ENCODE results near the gene DUSP16.
"Not testable (repeated sequence)": the region's sequence is repeated elsewhere in the genome, so short reads cannot be mapped to it uniquely, and the experiment has no call there.

DUSP16 gene, protein sequence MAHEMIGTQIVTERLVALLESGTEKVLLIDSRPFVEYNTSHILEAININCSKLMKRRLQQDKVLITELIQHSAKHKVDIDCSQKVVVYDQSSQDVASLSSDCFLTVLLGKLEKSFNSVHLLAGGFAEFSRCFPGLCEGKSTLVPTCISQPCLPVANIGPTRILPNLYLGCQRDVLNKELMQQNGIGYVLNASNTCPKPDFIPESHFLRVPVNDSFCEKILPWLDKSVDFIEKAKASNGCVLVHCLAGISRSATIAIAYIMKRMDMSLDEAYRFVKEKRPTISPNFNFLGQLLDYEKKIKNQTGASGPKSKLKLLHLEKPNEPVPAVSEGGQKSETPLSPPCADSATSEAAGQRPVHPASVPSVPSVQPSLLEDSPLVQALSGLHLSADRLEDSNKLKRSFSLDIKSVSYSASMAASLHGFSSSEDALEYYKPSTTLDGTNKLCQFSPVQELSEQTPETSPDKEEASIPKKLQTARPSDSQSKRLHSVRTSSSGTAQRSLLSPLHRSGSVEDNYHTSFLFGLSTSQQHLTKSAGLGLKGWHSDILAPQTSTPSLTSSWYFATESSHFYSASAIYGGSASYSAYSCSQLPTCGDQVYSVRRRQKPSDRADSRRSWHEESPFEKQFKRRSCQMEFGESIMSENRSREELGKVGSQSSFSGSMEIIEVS

DNA sequence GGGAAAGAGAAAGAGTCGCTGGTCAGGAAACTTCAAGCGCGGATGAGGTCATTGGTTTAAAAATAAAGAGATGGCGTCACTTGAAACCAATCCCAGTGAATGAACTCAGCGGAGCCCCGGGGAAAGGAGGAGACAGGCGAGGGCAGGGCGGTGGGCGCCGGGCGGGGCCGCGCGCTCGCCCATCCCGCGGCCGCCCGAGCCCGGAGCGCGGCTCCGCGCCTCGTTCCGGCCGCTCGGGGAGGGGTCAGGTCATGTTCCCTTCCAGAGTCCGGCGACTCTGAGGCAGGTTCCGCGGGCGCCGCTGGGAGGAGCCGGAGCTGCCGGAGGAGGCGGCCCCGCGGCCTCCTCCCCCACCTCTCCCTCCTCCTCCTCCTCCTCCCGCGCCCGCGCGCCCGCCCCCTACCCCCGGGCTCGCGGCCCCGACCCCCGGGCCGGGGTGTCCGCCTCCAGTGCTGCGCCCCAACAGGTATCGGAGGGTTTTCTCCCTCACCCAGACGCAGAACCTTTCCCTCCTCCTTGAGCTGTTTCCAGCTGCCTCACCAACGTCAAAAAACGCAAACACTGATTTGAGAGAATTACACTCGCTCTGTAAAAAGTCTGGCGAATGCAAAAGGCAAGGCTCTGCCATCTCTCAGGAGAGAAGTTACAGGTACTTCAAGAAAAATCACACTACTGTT is at the start of gene DUSP16:
Gene DUSP16 (minus strand): TSS at position 279 of the 677 bp plus-strand sequence. CDS start 41,765 bp downstream, outside the sequence.
- Mint-ChIP-seq H3K27me3 (peaks cover 3% of the 10 kb centered on the region), H3K4me1 (peaks cover 46% of the 10 kb centered on the region), H3K36me3 (peaks cover 18% of the 10 kb centered on the region), H3K9me3 (peaks cover 7% of the 10 kb centered on the region), H3K27ac (peak within 1 kb of the TSS; percentile 96), H3K4me3 (peak within 1 kb of the TSS; percentile 83)
- peak; percentile 88 for DNase-seq
- CTCF ChIA-PET: interaction anchor here (0.7 to 2.8 kb wide), 13 partner anchors 8 to 185 kb away, joined by 3 to 45 read pairs (median 5); no protein-coding TSS in a partner anchor

DNA sequence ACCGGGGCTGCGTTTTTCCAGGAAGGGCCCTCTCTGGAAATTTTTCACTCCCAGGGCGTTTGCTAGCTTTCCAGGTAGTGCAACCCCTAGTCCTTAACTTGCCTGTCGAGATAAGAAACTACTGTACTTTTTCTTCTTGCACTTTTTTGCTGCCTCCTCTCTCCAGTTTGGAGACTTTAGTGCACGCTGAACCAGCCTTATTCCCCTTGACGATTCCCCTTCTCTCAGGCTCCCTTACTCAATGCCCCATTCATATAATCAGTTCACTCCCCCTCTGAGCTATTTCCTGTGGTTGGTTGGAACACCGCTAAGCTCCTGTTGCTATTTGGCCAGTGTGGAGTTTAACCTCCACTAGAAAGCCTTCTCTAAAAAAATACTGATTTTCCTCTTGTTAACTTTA is 49.7 kb upstream of the DUSP16 start:
- Mint-ChIP-seq H3K9me3 (no peaks in the 10 kb centered on the region), H3K27me3 (no peaks in the 10 kb centered on the region), H3K36me3 (peaks cover 22% of the 10 kb centered on the region), H3K4me1 (peaks cover 58% of the 10 kb centered on the region), H3K27ac (peak overlapping the region; percentile 87), H3K4me3 (peak overlapping the region; percentile 80)
- peak; percentile 32 for DNase-seq
- CTCF ChIA-PET: interaction anchor here (0.8 to 1.2 kb wide), 2 partner anchors 49 to 83 kb away, joined by 4 to 5 read pairs; partner anchors contain the start of genes DUSP16 and GPR19

DNA sequence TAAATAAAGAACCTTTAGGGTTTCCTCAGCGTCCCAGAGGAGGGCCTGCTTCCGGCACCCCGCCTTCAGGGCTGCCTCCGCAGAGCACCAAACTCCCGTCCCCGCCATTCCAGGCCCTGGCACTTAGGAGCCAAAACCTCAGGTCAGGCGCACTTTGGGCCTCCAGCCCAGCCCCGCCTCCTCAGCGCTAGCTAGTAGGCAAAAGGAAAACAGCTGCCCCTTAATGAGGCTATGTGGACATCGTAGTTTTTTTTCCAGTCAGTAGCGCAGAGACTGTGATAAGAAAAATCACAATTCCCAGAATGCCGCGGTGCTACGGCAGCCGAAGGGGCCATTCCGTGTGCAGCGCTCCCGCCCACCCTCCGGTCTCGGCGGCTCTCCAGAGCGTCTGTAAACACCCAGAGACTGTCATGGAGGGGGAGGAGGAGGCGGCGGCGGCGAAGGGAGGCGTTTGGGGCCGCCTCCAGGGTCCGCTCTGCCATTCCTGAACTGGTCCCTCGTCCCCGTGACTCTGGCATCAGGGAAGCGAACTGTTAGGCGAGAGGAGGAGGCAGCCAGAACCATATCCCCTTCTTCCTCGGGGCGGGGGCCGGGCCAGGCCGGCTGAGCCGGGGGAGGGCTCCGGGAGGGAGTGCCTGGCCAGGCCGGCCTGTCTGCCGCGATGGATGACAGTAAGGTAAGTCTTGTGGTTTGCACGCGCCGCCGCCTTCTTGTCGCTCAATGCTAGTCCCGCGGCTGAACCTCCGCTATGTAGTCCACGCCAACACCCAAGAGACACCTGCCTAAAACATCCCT is 49.0 kb upstream of the DUSP16 start, which contains the start of gene CREBL2:
Gene CREBL2 (plus strand): TSS at position 365 of the 795 bp plus-strand sequence. CDS start 297 bp downstream, at position 662.
- Mint-ChIP-seq H3K27me3 (no peaks in the 10 kb centered on the region), H3K4me3 (peak within 1 kb of the TSS; percentile 80), H3K4me1 (peaks cover 58% of the 10 kb centered on the region), H3K9me3 (no peaks in the 10 kb centered on the region), H3K36me3 (peaks cover 20% of the 10 kb centered on the region), H3K27ac (peak within 1 kb of the TSS; percentile 87)
- CTCF ChIA-PET: interaction anchor here (0.7 to 0.8 kb wide), 2 partner anchors 84 to 136 kb away, joined by 3 to 4 read pairs; partner anchors contain the start of gene GPR19
- peak; percentile 88 for DNase-seq

DNA sequence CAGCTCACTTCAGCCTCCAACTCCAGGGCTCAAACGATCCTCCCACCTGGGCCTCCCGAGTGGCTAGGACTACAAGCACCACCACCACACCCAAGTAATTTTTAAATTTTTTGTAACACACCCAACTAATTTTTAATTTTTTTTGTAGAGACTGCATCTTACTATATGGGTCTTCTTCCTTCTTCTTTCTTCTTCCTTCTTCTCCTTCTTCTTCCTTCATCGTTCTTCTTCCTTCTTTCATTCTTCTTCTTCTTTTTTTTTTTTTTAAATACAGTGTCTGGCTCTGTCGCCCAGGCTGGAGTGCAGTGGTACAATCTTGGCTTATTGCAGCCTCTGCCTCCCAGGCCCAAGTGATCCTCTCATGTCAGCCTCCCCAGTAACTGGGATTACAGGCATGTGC is 48.0 kb upstream of the DUSP16 start:
- H3K36me3 Mint-ChIP-seq: peaks cover 14% of the 10 kb centered on the region
- no peaks in the 10 kb centered on the region for H3K27me3 Mint-ChIP-seq
- peak overlapping the region; percentile 80 for H3K4me3 Mint-ChIP-seq
- H3K4me1 Mint-ChIP-seq: peaks cover 50% of the 10 kb centered on the region
- no peaks in the 10 kb centered on the region for H3K9me3 Mint-ChIP-seq
- H3K27ac Mint-ChIP-seq: peak overlapping the region; percentile 87
- CTCF ChIA-PET: interaction anchor here (3.3 kb wide), 1 partner anchor 234 kb away, joined by 24 read pairs; no protein-coding TSS in a partner anchor
- no peak for DNase-seq

DNA sequence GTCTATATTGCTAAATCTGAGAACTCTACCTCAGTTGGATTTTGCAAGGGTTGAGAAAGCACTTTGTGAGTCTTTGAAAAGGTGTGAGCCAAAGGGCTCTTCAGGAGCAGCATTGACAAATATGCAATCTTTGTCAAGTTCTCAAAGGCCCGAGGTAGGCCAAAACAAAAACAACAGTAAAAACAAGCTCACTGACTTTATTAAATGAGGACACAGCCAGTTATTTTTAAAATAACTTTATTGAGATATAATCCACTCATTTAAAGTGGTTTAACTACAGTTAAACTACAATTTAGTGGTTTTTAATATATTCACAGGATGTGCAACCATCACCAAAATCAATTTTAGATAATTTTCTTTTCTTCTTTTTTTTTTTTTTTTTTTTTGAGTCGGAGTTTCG is 47.0 kb upstream of the DUSP16 start:
- no peak for DNase-seq
- Mint-ChIP-seq H3K27ac (no peak overlapping the region), H3K27me3 (peaks cover 6% of the 10 kb centered on the region), H3K4me1 (peaks cover 49% of the 10 kb centered on the region), H3K9me3 (no peaks in the 10 kb centered on the region), H3K36me3 (peaks cover 12% of the 10 kb centered on the region), H3K4me3 (no peak overlapping the region)
- CTCF ChIA-PET: interaction anchor here (3.3 kb wide), 1 partner anchor 233 kb away, joined by 24 read pairs; no protein-coding TSS in a partner anchor

DNA sequence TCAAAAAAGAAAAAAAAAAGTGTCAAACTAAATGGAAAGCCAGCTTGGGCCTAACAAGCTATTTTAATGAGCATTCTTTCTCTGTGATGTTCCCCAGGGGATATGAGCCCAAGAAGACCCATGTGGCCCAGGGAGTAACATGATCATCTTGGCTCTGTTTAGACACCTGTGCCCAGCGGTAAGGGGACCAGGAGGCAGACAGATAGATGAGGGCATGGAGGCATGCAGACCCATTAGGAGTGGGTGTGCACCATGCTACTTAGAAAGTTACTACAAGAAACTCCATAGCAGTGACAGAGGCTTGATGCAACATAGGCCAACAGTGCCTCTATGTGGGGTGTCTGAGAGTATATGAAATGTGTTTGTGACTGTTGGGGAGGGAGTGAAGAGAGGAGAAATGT is 45.9 kb upstream of the DUSP16 start:
- no peak overlapping the region for H3K4me3 Mint-ChIP-seq
- H3K27ac Mint-ChIP-seq: no peak overlapping the region
- H3K4me1 Mint-ChIP-seq: peaks cover 39% of the 10 kb centered on the region
- H3K36me3 Mint-ChIP-seq: peaks cover 6% of the 10 kb centered on the region
- CTCF ChIA-PET: interaction anchor here (0.6 to 3.3 kb wide), 5 partner anchors 133 to 275 kb away, joined by 3 to 24 read pairs (median 4); no protein-coding TSS in a partner anchor
- no peak for DNase-seq
- H3K27me3 Mint-ChIP-seq: peaks cover 6% of the 10 kb centered on the region
- H3K9me3 Mint-ChIP-seq: no peaks in the 10 kb centered on the region

DNA sequence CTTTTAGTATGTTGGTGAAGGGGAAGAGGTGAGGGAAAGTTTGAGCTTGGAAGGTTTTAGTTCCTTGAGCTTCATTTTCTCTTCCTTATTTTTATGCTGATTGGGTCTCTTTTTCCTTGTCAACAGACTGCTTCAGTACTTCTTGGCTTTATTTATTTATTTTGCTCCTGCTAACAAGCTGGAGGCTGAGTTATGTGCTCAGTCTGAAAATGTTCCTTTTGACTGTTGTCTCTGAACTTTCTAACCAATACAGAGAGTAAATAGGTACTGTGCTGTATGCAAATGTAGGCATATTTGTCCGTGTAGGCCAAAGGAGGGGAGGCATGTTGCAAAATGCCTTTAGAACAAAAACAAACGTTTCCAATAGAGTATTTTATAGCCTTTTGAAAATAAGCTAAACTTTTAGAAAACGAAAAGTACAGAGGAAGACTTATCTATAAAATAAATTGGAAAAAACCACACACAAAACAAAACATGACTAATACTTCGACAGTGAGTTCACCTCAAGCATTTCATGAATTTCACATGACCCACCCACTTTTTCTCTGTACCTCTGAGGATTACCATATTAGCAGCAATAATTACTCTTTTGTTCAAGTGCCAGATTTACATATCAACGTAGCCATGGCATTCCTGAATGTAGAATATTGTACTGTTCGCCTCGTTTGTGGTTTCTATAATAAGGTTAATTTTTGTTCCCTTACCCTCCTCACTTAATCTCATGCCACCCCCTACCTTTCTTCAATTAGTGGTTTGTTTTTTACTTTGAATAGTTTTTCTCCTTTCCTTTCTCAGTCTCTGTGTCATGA is 44.3 kb upstream of the DUSP16 start:
- H3K27ac Mint-ChIP-seq: no peak overlapping the region
- CTCF ChIA-PET: interaction anchor here (0.6 to 3.3 kb wide), 4 partner anchors 25 to 230 kb away, joined by 3 to 24 read pairs (median 4); no protein-coding TSS in a partner anchor

DNA sequence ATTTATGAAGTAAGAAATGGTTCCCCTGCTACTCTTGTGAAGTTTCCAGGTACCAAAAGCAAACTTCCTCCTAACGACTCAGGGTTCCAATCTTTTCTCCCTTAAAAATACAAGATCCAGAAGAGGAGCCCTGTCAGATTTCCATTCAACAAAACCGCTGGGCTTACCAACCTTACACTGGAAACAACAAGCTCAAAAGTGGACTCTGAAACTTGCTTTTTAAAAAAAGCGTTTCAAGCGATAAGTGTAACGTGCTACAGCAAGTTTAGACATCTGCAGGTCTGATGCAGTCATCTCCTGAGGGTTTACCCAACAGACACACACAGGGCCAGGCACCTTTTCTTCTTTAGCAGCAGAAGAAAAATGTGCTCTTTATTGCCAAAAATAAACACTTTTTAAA is 42.1 kb upstream of the DUSP16 start:
- peaks cover 14% of the 10 kb centered on the region for H3K27me3 Mint-ChIP-seq
- no peaks in the 10 kb centered on the region for H3K36me3 Mint-ChIP-seq
- no peaks in the 10 kb centered on the region for H3K9me3 Mint-ChIP-seq
- peaks cover 13% of the 10 kb centered on the region for H3K4me1 Mint-ChIP-seq
- no peak overlapping the region for H3K27ac Mint-ChIP-seq
- DNase-seq: no peak
- no peak overlapping the region for H3K4me3 Mint-ChIP-seq
- CTCF ChIA-PET: interaction anchor here (0.6 kb wide), 1 partner anchor 31 kb away, joined by 5 read pairs; no protein-coding TSS in a partner anchor

More for the DNA sequence above, 44.3 kb upstream of the DUSP16 start:
- no peaks in the 10 kb centered on the region for H3K9me3 Mint-ChIP-seq
- no peak for DNase-seq
- peaks cover 26% of the 10 kb centered on the region for H3K4me1 Mint-ChIP-seq
- peaks cover 6% of the 10 kb centered on the region for H3K27me3 Mint-ChIP-seq
- H3K36me3 Mint-ChIP-seq: no peaks in the 10 kb centered on the region
- H3K4me3 Mint-ChIP-seq: no peak overlapping the region

DNA sequence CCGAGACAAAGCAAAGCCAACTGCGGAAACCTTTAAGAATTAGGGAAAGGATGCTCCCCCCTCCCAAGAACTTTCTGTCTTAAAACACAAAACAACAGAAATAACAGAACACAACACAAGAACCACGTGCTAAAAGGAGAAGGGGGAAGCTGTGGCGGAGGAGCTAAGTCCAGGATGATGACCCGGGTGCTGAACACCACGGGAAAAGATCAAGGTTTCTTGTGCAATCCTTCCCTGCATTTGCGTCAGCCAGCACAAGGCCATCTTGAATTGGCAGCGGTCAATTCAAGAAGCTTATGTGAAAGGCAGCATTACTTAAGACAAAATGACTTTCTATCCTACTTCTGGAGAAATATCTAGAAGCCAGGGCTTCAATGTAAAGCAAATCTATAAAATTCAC is 38.0 kb upstream of the DUSP16 start:
- H3K4me3 Mint-ChIP-seq: no peak overlapping the region

DNA sequence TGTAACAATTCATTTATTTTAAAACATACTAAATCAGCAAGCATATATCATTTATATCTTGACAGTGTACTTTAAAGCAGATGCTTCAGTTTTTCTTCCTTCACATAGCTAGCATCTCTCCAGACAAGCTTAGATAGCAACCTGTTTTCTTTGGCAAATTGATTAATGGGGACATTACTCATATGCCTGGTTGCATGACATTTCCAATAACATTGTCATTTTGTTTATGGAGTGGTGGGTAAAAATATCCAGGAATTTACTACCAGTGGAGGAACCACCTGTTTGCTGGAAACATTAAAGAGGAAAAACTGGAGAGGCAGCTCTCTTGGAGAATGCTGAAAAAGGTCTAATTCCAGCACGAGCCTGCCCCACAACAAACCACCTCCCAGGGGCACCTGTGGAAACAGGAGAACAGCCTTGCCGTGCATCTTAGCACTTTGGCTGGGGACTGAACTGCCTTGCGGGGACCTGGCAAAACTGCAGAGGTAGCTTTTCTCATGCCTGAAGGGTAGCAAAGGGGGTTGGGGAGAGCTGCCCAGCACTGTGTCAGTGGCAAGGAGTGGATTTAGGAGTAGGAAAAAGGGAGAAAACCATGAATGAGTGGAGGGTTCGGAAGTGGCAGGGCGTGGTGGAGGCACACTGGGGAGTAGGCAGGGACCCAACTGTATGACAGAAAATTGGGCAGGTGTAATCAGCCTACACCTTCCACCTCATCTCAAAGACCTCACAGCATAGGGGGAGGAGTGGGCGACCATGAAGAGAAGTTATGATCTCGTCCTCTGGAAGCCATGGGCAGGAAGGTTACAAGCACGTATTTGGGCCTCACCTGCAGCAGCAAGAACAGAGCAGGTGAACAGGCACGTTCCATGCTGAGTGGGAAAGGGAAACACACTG is 37.3 kb upstream of the DUSP16 start:
- Mint-ChIP-seq H3K9me3 (peaks cover 4% of the 10 kb centered on the region), H3K4me3 (no peak overlapping the region), H3K36me3 (no peaks in the 10 kb centered on the region), H3K27me3 (peaks cover 22% of the 10 kb centered on the region), H3K27ac (no peak overlapping the region), H3K4me1 (no peaks in the 10 kb centered on the region)
- DNase-seq: no peak
- CTCF ChIA-PET: no interaction called here

More for the DNA sequence above, 38.0 kb upstream of the DUSP16 start:
- no peaks in the 10 kb centered on the region for H3K36me3 Mint-ChIP-seq
- CTCF ChIA-PET: no interaction called here
- H3K27ac Mint-ChIP-seq: no peak overlapping the region
- peaks cover 4% of the 10 kb centered on the region for H3K9me3 Mint-ChIP-seq
- H3K4me1 Mint-ChIP-seq: no peaks in the 10 kb centered on the region
- no peak for DNase-seq
- H3K27me3 Mint-ChIP-seq: peaks cover 24% of the 10 kb centered on the region

DNA sequence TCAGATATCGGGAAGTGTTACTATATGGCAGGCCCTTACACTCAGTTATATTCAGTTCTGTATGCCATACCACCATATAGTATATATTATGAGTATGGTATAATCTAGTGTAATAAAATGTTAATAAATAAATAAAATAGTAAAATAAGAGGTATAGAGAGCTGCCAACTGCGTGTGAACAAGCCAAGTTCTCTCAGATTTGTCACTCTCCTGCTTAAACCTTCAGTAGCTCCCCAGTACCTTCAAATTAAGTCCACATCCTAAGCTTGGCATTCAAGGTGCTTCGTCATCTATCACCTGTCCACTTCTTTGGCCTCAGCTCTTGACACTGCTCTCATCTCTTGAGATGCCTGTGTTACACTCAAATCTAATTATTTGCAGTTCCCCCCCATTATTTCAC is 36.2 kb upstream of the DUSP16 start:
- DNase-seq: no peak
- Mint-ChIP-seq H3K27ac (no peak overlapping the region), H3K36me3 (no peaks in the 10 kb centered on the region), H3K4me3 (no peak overlapping the region), H3K4me1 (no peaks in the 10 kb centered on the region), H3K27me3 (peaks cover 25% of the 10 kb centered on the region), H3K9me3 (peaks cover 4% of the 10 kb centered on the region)
- CTCF ChIA-PET: interaction anchor here (0.9 kb wide), 1 partner anchor 79 kb away, joined by 3 read pairs; no protein-coding TSS in a partner anchor

DNA sequence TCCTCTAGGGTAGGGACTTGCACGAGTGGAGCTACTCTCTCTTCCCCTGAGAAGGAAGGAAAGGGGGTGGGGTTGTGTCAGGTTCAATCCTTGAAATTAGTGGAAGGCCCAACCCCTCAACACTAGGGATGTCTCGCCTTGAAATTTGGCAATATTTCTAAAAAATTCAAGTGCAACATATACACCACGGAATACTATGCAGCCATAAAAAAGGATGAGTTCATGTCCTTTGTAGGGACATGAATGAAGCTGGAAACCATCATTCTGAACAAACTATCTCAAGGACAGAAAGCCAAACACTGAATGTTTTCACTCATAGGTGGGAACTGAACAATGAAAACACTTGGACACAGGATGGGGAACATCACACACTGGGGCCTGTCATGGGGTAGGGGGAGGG is 33.9 kb upstream of the DUSP16 start:
- peaks cover 31% of the 10 kb centered on the region for H3K27me3 Mint-ChIP-seq
- H3K9me3 Mint-ChIP-seq, H3K36me3 Mint-ChIP-seq, CTCF ChIA-PET, DNase-seq, H3K4me1 Mint-ChIP-seq, H3K4me3 Mint-ChIP-seq, H3K27ac Mint-ChIP-seq: not testable (repeated sequence)
